ENCODE data around the gene ZFX. TPM values are rescaled to one million over a fixed set of nuclear protein-coding genes. Genes with fewer than 3 reads are reported as not detected.

ZFX gene
- total RNA-seq, 1 experiment from 2014 or later, result 36.1 TPM

DNA sequence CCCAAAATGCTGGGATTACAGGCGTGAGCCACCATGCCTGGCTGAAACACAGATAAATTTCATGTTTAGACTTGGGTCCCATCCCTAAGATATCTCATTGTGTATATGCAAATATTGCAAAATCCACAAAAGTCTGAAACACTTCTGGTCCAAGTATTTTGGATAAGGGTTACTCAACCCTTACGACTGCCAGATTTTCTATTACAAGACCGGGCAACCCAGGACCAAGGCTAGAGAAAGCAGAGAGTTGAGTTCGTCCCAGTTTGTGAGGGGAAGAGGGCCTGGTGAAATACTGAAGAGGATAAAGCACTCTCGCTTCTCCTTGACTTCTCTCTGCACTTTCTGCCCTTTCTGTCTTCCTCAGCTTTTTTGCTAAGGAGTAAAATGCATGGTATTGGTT lies 34.5 kb downstream of the ZFX start:
- Mint-ChIP-seq H3K36me3 (ENCODE audit: insufficient read depth, unreplicated experiment) (peaks cover 9% of the 10 kb centered on the region), H3K27me3 (ENCODE audit: insufficient read depth, unreplicated experiment) (no peaks in the 10 kb centered on the region), H3K27ac (ENCODE audit: unreplicated experiment) (no peak overlapping the region), H3K4me1 (ENCODE audit: low read depth, unreplicated experiment) (peaks cover 7% of the 10 kb centered on the region), H3K4me3 (ENCODE audit: unreplicated experiment) (no peak overlapping the region), H3K9me3 (ENCODE audit: unreplicated experiment) (no peaks in the 10 kb centered on the region)
- Histone ChIP-seq H3K27me3 (replicated peaks; ENCODE audit: control insufficient read depth, insufficient read depth, low read length) (no peaks in the 10 kb centered on the region), H3K9me3 (no peaks in the 10 kb centered on the region), H3K4me1 (peaks cover 19% of the 10 kb centered on the region), H3K4me3 (ENCODE audit: low read depth, low read length) (no peak overlapping the region), H3K36me3 (ENCODE audit: control insufficient read depth, insufficient read depth, low read length) (no peaks in the 10 kb centered on the region; the same call in 1 of the 2 replicates)
- no peak for DNase-seq
- POLR2A ChIA-PET, result no interaction called here
- no peak for TF ChIP-seq CTCF (IDR thresholded peaks at IDR 0.05; ENCODE audit: insufficient read depth in 1 of 2, low read depth in 1 of 2, low read length in 1 of 2, severe bottlenecking in 1 of 2, unreplicated experiment in 1 of 2)
- no TSS peak for BruUV-seq (replicated peaks)
- CTCF ChIA-PET, result no interaction called here
- intact Hi-C loops (cut with micrococcal nuclease; ENCODE audit: unreplicated experiment), result no loop called here

DNA sequence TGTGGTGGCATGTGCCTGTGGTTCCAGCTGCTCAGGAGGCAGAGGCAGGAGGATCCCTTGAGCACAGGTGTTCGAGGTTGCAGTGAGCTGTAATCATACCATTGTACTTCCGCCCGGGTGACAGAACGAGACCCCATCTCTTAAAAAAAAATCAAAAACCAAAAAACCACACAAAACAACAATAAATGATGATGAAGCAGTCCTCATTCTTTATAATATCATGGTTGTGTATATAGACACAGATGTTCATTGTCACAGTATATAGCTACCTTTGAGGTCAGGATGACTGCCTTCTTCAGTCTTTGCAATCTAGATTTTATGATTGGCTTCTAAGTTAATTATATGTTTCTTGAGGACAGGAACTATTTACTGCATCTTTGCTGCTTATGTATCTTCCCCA lies 37.0 kb downstream of the ZFX start:
- Histone ChIP-seq H3K4me1 (peaks cover 36% of the 10 kb centered on the region), H3K27me3 (replicated peaks; ENCODE audit: control insufficient read depth, insufficient read depth, low read length) (no peaks in the 10 kb centered on the region), H3K4me3 (ENCODE audit: low read depth, low read length) (no peak overlapping the region), H3K9me3 (no peaks in the 10 kb centered on the region), H3K36me3 (ENCODE audit: control insufficient read depth, insufficient read depth, low read length) (no peaks in the 10 kb centered on the region; the same call in 1 of the 2 replicates)
- POLR2A ChIA-PET, result no interaction called here
- no peak for TF ChIP-seq CTCF (IDR thresholded peaks at IDR 0.05; ENCODE audit: insufficient read depth in 1 of 2, low read depth in 1 of 2, low read length in 1 of 2, severe bottlenecking in 1 of 2, unreplicated experiment in 1 of 2)
- no peak overlapping the region for H3K4me3 Mint-ChIP-seq (ENCODE audit: unreplicated experiment)
- no peaks in the 10 kb centered on the region for H3K9me3 Mint-ChIP-seq (ENCODE audit: unreplicated experiment)
- H3K27me3 Mint-ChIP-seq (ENCODE audit: insufficient read depth, unreplicated experiment), result no peaks in the 10 kb centered on the region
- intact Hi-C loops (cut with micrococcal nuclease; ENCODE audit: unreplicated experiment), result loop anchor here (5.0 kb wide), 1 partner anchor 34 kb away; no protein-coding TSS in a partner anchor
- H3K36me3 Mint-ChIP-seq (ENCODE audit: insufficient read depth, unreplicated experiment), result peaks cover 7% of the 10 kb centered on the region
- H3K27ac Mint-ChIP-seq (ENCODE audit: unreplicated experiment), result no peak overlapping the region
- CTCF ChIA-PET, result no interaction called here
- H3K4me1 Mint-ChIP-seq (ENCODE audit: low read depth, unreplicated experiment), result peaks cover 15% of the 10 kb centered on the region
- DNase-seq, result no peak
- no TSS peak for BruUV-seq (replicated peaks)

- no peak for DNase-seq
- no peak overlapping the region for H3K27ac Mint-ChIP-seq (ENCODE audit: unreplicated experiment)
- TF ChIP-seq CTCF (IDR thresholded peaks at IDR 0.05; ENCODE audit: insufficient read depth in 1 of 2, low read depth in 1 of 2, low read length in 1 of 2, severe bottlenecking in 1 of 2, unreplicated experiment in 1 of 2), result no peak
- H3K27me3 Mint-ChIP-seq (ENCODE audit: insufficient read depth, unreplicated experiment), result no peaks in the 10 kb centered on the region
- intact Hi-C loops (cut with micrococcal nuclease; ENCODE audit: unreplicated experiment), result loop anchor here (5.0 kb wide), 1 partner anchor 35 kb away; no protein-coding TSS in a partner anchor
- H3K4me1 Mint-ChIP-seq (ENCODE audit: low read depth, unreplicated experiment), result peaks cover 15% of the 10 kb centered on the region
- Histone ChIP-seq H3K36me3 (ENCODE audit: control insufficient read depth, insufficient read depth, low read length) (no peaks in the 10 kb centered on the region; the same call in 1 of the 2 replicates), H3K4me3 (ENCODE audit: low read depth, low read length) (no peak overlapping the region), H3K27me3 (replicated peaks; ENCODE audit: control insufficient read depth, insufficient read depth, low read length) (no peaks in the 10 kb centered on the region), H3K4me1 (peaks cover 36% of the 10 kb centered on the region), H3K9me3 (no peaks in the 10 kb centered on the region)
- no peaks in the 10 kb centered on the region for H3K9me3 Mint-ChIP-seq (ENCODE audit: unreplicated experiment)
- H3K36me3 Mint-ChIP-seq (ENCODE audit: insufficient read depth, unreplicated experiment), result peaks cover 7% of the 10 kb centered on the region
- ChIA-PET POLR2A (no interaction called here), CTCF (no interaction called here)
- H3K4me3 Mint-ChIP-seq (ENCODE audit: unreplicated experiment), result no peak overlapping the region
- no TSS peak for BruUV-seq (replicated peaks)
Observed at GRCh38 chrX:24186986-24187385, 37.5 kb downstream of the ZFX start.
